HepG2 (cell line): ENCODE data around the gene MED22.
"Not testable (repeated sequence)": the region's sequence is repeated elsewhere in the genome, so short reads cannot be mapped to it uniquely, and the experiment has no call there.

ENCODE experiments used
- AGO2 ChIP-seq: fragments of 200-400 bp; formaldehyde crosslinking; optimal IDR thresholded peaks from 2 replicates; pipeline ENCODE3; 2017; ENCODE audit warnings: mild to moderate bottlenecking, low read depth, low read length, moderate library complexity
- CBFB ChIP-seq: sonication (generic); formaldehyde crosslinking; IDR thresholded peaks from 2 replicates; pipeline ENCODE4 v1.4.0; 2020; ENCODE audit warnings: missing genetic modification reagents
- CHCHD3 ChIP-seq: sonication (generic); formaldehyde crosslinking; IDR thresholded peaks from 2 replicates; pipeline ENCODE4 v1.8.0; 2022; ENCODE audit warnings: mild to moderate bottlenecking, missing genetic modification reagents, moderate library complexity
- ELF4 ChIP-seq: sonication (generic); formaldehyde crosslinking; IDR thresholded peaks from 2 replicates; pipeline ENCODE4 v1.5.0; 2020; ENCODE audit warnings: missing genetic modification reagents, mild to moderate bottlenecking, moderate library complexity, borderline replicate concordance
- KDM5B ChIP-seq: sonication (generic); formaldehyde crosslinking; IDR thresholded peaks from 2 replicates; pipeline ENCODE4 v1.4.0; 2020; ENCODE audit warnings: missing genetic modification reagents, mild to moderate bottlenecking, borderline replicate concordance
- NCOA2 ChIP-seq: sonication (generic); formaldehyde crosslinking; IDR thresholded peaks from 2 replicates; pipeline ENCODE4 v1.8.0; 2022; ENCODE audit warnings: inconsistent platforms
- NFIC ChIP-seq: IDR thresholded peaks from 2 replicates; pipeline ENCODE4 v1.6.1; 2012; ENCODE audit warnings: mild to moderate bottlenecking, low read length, inconsistent platforms
- ZBTB44 ChIP-seq: sonication (generic); formaldehyde crosslinking; IDR thresholded peaks from 2 replicates; pipeline ENCODE4 v1.4.0; 2020; ENCODE audit warnings: missing genetic modification reagents
- ZNF121 ChIP-seq: sonication (generic); formaldehyde crosslinking; IDR thresholded peaks from 2 replicates; pipeline ENCODE4 v1.5.0; 2020; ENCODE audit warnings: mild to moderate bottlenecking, missing genetic modification reagents
- ZNF512B ChIP-seq: sonication (generic); formaldehyde crosslinking; IDR thresholded peaks from 2 replicates; pipeline ENCODE4 v1.5.1; 2020; ENCODE audit warnings: missing genetic modification reagents, mild to moderate bottlenecking, borderline replicate concordance
- ZNF589 ChIP-seq: sonication (generic); formaldehyde crosslinking; conservative IDR thresholded peaks from 2 replicates; pipeline ENCODE4 v1.8.0; 2022; ENCODE audit warnings: mild to moderate bottlenecking, moderate library complexity, missing genetic modification reagents
- TF ChIP-seq, protein P1 (sequence below): sonication (generic); formaldehyde crosslinking; IDR thresholded peaks from 2 replicates; pipeline ENCODE4 v1.5.0; 2020; ENCODE audit warnings: mild to moderate bottlenecking, missing genetic modification reagents, moderate library complexity

DNA sequence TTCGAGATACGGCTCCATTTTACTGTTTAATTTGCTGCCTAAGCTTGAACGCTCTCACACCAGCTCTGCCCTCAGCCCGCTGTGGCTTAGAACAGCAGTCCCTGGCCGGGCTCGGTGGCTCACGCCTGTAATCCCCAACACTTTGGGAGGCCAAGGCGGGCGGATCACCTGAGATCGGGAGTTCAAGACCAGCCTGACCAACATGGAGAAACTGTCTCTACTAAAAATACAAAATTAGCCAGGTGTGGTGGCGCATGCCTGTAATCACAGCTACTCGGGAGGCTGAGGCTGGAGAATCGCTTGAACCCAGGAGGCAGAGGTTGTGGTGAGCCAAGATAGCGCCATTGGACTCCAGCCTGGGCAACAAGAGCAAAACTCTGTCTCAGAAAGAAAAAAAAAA is 29.3 kb upstream of the MED22 start:
- TF ChIP-seq ZBTB44 (CRISPR knock-in tag); CBFB; ZNF589; ZNF512B (CRISPR knock-in tag); ELF4 (CRISPR knock-in tag); ZNF121 (CRISPR knock-in tag); AGO2; CHCHD3 (CRISPR knock-in tag); NCOA2 (CRISPR knock-in tag); NFIC; KDM5B (CRISPR knock-in tag): not testable (repeated sequence)
- TF ChIP-seq, protein P1, sequence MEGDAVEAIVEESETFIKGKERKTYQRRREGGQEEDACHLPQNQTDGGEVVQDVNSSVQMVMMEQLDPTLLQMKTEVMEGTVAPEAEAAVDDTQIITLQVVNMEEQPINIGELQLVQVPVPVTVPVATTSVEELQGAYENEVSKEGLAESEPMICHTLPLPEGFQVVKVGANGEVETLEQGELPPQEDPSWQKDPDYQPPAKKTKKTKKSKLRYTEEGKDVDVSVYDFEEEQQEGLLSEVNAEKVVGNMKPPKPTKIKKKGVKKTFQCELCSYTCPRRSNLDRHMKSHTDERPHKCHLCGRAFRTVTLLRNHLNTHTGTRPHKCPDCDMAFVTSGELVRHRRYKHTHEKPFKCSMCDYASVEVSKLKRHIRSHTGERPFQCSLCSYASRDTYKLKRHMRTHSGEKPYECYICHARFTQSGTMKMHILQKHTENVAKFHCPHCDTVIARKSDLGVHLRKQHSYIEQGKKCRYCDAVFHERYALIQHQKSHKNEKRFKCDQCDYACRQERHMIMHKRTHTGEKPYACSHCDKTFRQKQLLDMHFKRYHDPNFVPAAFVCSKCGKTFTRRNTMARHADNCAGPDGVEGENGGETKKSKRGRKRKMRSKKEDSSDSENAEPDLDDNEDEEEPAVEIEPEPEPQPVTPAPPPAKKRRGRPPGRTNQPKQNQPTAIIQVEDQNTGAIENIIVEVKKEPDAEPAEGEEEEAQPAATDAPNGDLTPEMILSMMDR: not testable (repeated sequence)
